NCI-H1105 treated with DMSO at 0.1 percent for 48 hours (cell line): ENCODE results near the gene FAM193A.
"Not testable (repeated sequence)": the region's sequence is repeated elsewhere in the genome, so short reads cannot be mapped to it uniquely, and the experiment has no call there.

Source experiments
- DNase-seq: peaks from one replicate; lab custom pipeline; 2025; lab: John Stamatoyannopoulos, UW

Gene FAM193A

GRCh38 chr4:2650276-2650675, 113.8 kb downstream of the FAM193A start:
- no peak for DNase-seq

DNA sequence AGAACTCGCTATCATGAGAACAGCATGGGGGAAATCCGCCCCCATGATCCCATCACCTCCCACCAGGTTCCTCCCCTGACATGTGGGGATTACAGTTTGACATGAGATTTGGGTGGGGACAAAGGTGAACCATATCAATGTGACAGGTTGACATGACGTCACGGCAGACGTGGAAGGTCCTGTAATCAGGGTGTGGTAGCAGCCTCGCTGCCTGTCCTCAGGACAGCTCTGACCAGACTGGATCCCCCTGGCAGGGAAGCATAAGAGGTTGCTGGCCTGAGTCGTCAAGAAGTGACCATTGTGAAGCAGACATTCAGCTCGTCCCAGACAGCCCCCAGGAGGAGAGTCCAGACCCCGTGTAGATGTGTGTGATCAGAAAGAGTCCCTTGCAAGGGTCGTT, 115.1 kb downstream of the FAM193A start:
- DNase-seq, result no peak

DNA sequence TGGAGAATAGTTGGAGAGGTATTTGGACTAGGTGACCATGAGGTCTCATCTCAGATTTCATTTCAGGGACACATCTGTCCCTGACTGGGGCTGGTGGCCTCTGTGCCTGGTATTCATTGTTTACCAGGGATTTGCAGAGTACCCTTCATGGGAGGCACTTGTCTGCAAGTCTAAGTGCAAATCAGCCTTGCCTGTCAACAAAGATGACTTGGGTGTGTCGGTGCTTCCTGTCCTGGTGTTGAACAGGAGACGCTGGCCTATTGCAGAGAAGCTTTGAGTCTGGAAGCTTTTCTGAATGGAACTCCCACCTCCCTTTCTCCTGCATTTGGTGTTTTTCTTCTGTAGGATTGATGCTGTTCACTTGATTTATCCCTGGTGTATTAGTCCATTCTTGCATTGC, 115.6 kb downstream of the FAM193A start:
- DNase-seq, result no peak

GRCh38 chr4:2652415-2653160, 116.1 kb downstream of the FAM193A start:
- DNase-seq, result no peak

- no peak for DNase-seq
These were observed 124.3 kb downstream of the FAM193A start for GRCh38 chr4:2660596-2661211.

GRCh38 chr4:2662598-2662997, 126.2 kb downstream of the FAM193A start:
- DNase-seq, result no peak

GRCh38 chr4:2663275-2663674, 126.8 kb downstream of the FAM193A start:
- DNase-seq, result no peak

DNA sequence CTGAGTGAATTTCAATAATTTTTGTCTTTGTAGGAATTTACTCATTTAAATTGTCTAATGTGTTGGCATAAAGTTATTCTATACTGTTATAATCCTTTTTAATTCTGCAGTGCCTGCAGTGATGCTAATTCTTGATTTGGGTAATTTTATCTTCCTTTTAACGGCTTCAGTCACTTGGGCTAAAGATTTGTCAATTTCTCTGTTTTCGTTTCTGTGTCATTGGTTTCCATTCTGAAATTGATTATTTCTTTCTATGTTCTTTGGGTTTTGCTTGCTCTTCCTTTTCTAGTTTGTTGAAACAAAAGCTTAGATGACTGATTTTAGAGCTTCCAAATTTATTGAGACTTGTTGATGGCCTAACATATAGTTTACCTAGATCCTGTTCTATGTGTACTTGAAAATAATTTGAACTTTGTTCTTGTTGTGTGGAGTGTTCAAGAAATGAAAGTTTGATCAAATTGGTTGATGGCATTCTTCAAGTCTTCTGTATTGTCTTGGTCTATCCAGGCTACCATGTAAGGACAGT, 130.3 kb downstream of the FAM193A start:
- DNase-seq, result no peak

- DNase-seq, result no peak
These were observed 131.0 kb downstream of the FAM193A start for GRCh38 chr4:2667428-2667827.

DNA sequence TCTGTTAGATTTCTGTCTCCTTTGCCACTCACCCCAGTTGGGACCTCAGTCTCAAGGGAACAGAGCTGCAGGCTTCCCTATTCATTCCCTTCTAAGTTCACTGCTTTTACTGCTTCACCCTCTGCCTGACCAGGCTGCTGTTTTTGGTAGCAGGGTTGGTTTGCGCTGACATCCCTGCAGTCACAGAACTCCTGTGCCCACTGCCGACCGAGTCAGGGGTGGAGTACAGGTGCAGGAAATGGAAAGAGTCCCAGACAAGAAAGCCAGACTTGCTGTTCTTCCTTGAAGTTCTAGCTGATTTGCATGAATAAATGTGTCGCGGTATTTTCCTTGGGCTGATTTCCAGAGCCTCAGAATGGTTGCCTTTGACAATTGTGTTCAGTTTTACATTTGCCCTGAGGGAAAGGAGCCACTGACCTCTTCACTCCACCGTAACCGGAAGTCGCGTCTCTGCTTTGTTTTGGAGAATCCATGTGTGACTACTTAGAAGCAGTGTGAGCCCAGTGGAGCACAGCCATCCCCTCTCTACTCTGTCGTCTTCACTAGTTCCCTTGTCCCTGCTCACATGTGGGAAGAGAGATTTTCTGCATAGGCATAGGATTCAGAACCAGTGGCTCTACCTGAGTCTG, 134.9 kb downstream of the FAM193A start:
- DNase-seq, result no peak

- DNase-seq, result no peak
These were observed 135.6 kb downstream of the FAM193A start for GRCh38 chr4:2672082-2672481.

GRCh38 chr4:2672700-2673099, 136.3 kb downstream of the FAM193A start:
- no peak for DNase-seq

DNA sequence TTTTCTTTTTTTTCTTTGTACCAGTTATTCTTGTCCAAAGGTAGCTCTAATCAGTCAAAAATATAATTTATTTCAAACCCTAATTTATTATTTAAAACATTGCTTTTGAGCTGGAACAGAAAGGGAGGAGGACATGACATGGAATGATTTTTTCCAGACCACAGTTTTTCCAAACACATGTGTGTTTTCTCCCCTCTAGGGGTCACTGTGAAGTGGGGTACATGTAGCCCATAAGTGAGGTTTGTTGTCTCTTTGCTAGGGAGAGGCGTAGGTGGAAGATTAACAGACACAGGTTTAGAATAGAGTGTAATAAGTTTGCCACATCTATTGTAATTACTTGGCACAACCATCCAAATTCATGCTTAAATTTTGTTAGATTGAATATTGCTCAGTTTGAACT, 136.7 kb downstream of the FAM193A start:
- no peak for DNase-seq

DNA sequence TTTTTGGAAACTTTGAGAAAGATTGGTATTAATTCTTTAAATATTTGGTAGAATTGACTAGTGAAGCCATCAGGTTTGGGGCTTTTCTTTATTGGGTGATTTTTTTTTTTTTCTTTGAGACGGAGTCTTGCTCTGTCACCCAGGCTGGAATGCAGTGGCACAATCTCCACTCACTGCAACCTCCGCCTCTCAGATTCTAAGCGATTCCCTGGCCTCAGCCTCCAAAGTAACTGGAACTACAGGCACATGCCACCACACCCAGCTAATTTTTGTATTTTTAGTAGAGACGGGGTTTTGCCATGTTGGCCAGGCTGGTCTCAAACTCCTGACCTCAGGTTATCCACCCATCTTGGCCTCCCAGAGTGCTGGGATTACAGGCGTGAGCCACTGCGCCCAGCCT, 143.3 kb downstream of the FAM193A start:
- not testable (repeated sequence) for DNase-seq

- DNase-seq, result no peak
These were observed 148.0 kb downstream of the FAM193A start for GRCh38 chr4:2684486-2684885.

DNA sequence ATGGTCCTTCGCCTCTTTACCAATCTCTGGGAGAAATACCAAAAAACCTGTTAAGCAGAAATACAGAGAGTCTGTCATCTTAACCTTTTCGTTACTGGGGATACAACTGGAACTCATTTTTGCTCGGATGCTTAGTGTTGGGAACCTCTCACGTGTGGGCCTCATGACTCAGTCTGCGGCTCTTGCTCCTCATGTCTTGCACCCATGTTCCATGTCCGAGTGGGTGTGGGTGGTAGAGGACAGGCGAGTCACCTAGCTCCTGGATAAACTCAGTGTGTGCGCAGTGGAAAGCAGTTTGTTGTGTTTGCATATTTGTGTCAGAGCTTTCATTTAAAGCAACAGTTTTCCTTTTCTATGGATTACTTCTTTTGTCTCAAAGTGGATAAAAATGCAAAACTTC, 149.1 kb downstream of the FAM193A start:
- no peak for DNase-seq

GRCh38 chr4:2686379-2687265, 150.2 kb downstream of the FAM193A start:
- no peak for DNase-seq

GRCh38 chr4:2688281-2688680, 151.8 kb downstream of the FAM193A start:
- DNase-seq, result no peak

GRCh38 chr4:2688697-2689096, 152.2 kb downstream of the FAM193A start:
- DNase-seq, result no peak

DNA sequence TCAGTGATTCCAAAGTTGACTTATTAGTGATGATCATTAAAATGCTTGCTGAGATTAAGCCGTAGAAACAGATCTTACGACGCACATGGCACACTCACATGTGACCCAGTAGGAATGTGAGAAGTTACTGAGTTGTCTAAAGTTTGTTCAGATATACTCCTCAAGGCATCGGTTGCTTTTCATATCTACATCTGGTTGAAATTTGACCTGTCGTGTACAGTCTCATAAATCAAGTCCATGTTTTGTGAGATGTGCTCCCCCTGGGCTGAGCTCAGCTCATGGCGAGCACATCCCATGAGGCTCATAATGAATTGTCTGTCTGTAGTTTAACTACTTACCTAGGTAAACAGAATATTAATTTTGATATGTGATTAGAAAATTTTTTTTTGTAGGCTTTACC, 152.7 kb downstream of the FAM193A start:
- no peak for DNase-seq

GRCh38 chr4:2689825-2690700, 153.6 kb downstream of the FAM193A start:
- DNase-seq, result no peak
